Dermis microvascular lymphatic vessel endothelial cell (primary cell): ENCODE results near the gene CDC5L. TPM values are rescaled to one million over a fixed set of nuclear protein-coding genes. Genes with fewer than 3 reads are reported as not detected.
A peak's percentile ranks its signal among the peaks of the same experiment; 100 is the strongest.

Source experiments
- DNase-seq, 2 donors: peaks; one replicate each; pipeline versions ENCODE4 v3.0.0 to v3.0.0-alpha.2; 2010; ENCODE audit warnings: low read depth in 2 of 2
- total RNA-seq: library from RNA; depleted of rRNA; stranded (reverse); fragments of >200 nt; gene quantifications from 2 replicates; pipeline ENCODE4 v1.2.1, GENCODE V29; 2014

Gene CDC5L
- total RNA-seq, 1 donor from 2014 or later, result 15.4 TPM

DNA sequence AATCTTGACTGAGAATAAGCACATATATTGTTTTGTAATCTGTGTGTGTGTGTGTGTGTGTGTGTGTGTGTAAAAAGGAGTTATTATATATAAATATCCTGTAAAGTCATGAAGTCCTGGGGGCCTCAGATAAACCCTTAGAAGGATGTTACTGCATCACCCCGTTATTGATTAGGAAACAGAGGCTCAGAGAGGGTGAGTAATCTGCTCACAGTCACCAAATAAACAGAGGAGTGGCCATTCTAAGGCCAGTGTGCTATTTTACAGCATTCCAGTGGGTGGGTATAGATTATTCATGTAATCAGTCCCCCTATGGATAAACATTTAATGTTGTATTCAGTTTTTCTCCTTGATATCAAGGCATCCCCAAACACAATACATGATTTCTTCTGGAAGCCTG, 87.1 kb downstream of the CDC5L start:
- no peak for DNase-seq

DNA sequence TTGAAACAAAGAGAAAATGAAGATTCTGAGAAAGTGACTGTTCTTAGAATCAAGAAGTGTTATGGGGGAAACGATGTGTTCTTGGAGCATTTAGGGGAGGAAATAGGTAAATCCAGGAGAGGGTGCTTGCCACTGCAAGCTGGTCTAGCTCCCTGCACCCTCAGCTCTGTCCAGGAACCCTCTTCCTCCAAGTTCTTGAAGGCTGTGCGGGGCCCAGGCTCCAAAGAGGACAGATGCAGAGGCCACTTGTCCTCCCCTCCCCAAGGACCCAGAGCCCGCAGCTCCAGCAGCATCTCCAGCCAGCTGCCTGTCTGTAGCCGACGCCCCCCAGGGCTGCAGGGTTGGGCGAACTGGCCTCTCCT, 87.9 kb downstream of the CDC5L start:
- DNase-seq, result no peak

DNA sequence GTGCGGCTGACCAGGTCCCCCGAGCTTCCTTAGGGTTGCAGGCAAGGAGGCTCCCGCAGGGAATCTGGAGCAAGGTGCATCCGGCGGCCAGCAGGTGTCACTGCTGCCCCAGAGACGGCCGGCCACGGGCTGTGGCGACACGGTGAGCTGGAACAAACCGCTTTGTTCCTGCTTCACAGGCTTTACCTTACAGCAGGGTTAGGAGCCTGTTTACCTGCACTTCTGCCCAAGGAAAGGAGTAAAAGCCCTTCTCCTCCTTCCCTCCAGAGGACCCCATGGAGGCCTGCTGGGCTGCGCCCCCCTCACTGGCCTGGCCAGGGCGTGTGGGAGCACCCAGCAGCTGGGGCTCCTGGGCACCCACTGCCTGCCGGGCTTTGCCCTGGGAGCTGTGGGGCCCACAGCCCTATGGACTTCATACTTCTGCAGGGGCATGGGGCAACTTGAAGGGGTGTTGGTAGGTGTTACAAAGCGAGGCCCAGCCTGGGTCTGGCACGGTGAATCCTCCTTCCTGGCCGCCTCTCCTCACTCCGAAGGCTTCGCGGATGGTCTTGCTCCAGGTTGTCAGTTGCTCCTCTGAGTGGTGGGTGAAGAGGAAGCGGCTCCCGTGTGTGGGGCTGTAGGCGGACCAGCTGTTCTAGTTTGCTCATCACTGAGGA, 88.4 kb downstream of the CDC5L start:
- peak; percentile 27 to 67 for DNase-seq

DNA sequence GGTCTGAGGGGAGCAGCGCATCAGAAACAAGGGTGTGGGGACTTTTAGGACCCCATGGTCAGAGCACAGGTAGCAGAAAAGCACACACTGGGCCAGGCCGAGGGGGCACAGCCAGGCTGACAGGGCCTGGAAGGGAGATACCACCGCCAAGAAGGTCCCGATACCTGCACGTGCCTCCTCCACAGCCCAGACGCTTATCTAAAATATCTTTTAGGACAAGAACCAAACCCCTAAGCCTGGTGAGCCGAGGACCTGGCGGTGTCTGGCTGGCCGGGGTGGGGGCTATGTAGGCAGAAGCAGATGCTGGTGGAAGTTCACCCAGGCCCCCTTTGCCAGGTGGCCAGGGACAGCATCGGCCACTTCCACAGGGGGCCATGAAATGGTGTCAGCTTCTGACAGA, 89.3 kb downstream of the CDC5L start:
- DNase-seq, result no peak

DNA sequence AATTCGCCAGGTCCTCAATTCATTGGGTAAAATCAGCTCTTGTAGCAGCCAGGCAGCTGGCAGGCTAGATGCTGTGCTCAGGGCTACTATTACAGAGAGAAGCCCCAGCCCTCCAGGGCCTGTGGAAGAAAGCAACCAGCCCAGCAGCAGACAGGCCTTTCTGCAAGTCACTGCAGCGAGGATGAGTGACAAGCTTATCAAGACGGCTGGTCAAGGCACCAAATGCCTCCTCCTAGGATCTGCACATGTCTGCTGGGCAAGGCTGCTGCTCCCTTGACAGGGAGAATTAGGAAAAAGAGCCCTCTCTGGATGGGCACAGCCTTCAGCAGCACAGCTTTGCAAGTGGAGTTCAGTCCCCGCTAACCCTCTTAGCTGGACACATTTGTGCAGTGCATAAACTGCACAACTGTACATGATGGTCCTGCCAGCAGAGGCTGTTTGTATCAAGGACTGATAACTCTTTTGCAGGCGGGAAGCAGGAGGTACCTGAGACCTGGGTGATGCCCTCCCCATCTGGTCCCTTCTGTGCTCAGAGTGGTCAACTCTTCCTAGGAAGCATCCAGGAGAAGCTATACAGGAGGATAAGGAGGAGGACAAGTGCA, 89.9 kb downstream of the CDC5L start:
- no peak for DNase-seq

DNA sequence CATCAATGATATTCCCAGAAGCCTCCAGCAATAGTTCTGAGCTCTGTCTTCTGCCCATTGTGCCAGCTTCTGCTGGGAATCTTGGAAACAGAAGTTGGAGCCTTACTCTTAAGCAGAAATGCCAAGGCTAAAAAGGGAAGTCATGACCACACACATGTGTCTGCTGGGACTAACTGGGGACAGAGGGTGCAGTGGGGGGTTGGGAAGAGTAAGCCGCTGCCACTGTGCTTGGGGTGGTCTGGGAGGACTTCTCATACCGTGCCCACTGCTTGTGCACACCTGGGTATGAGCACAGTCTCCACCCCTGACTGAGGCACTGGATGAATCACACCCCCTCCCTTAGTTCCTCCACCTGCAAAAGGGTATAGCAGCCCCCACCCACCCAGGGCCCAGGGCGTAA, 90.7 kb downstream of the CDC5L start:
- no peak for DNase-seq

DNA sequence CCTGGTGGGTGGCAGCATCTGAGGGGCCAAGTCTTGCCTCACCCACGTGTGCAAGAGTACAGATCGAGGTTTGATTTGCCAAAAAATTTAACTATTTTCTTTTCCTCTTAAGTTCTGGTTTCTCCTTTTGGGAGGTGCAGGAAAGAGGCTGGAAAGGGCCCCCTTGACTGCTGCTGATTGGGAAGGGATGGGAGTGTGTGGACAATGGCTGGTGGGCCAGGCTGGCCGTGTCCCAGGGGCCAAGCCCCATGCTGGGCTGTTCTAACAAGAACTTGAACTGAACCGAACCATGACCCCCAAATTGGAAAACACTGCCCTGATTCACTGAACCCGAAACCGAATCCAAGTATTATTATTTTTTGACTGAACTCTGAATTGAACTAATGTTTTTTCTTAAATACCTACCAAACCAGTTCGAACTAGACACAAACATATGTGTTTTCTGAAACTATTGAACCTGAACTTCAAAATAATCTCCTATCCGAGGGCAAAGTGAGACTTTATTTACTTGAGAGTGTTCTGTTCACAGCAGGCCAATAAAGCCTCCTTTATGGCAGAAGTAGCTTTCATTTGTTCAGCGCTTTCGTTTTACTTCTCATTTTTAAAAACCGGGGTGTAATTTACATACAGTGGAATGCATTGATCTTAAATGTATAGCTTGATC, 91.2 kb downstream of the CDC5L start:
- DNase-seq, result no peak

DNA sequence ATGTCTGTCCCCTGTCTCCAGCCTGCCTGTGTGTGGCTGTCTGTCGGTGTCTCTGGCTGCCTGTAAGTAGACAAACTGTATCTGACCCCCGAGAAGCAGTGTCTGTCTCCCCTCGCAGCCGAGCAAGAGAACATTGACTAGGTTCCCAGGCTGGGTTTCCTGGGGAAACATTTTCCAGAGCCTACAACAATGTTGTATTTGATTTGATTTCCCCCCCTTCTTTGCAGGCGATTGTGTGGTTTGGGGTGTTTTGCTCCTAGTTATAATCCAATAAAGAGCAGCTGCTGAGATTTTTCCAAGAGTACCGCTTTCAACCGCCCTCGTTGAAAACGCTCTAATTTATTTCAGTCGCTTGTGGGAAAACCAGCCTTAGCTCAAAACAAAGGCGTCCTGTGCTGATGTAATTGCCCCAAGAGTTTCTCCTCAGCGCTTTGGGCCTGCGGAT, 92.6 kb downstream of the CDC5L start:
- no peak for DNase-seq

DNA sequence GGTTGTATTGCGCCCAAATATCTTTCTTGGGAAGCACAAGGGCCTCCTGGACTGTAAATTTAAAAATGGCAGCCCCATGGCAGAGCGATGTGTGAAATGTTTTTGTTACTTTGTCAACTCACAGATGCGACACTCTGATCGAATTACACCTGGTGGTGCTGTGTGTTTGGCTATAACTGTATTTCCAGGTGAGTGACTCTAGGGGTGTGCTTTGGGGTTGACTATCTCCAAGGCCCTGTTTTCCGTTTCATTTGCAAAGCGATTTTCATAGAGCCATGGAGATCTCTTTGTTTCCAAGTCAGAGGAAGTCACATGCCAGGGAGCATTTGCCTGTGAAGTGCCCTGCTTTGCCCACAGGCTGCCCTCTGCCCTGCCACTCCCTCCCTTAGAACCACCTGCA, 93.5 kb downstream of the CDC5L start:
- no peak for DNase-seq

DNA sequence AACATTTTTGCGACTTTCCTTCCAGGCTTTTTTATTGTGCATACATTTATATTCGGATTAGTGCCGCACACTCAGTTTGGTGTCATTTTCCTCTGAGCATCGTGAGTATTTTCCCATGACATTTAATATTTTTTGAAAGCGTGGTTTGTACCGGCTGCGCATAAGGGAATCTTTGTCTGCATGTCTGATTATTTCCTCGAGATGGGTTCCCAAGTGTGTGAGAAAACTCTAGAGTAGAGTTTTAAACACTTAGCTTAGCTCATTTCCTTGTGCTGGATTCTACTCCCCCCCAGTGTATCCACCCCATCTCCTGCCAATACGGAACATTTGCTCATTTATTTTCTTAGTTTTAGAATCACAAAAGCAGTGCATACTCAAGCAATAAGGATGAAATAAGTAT, 94.3 kb downstream of the CDC5L start:
- DNase-seq, result no peak

DNA sequence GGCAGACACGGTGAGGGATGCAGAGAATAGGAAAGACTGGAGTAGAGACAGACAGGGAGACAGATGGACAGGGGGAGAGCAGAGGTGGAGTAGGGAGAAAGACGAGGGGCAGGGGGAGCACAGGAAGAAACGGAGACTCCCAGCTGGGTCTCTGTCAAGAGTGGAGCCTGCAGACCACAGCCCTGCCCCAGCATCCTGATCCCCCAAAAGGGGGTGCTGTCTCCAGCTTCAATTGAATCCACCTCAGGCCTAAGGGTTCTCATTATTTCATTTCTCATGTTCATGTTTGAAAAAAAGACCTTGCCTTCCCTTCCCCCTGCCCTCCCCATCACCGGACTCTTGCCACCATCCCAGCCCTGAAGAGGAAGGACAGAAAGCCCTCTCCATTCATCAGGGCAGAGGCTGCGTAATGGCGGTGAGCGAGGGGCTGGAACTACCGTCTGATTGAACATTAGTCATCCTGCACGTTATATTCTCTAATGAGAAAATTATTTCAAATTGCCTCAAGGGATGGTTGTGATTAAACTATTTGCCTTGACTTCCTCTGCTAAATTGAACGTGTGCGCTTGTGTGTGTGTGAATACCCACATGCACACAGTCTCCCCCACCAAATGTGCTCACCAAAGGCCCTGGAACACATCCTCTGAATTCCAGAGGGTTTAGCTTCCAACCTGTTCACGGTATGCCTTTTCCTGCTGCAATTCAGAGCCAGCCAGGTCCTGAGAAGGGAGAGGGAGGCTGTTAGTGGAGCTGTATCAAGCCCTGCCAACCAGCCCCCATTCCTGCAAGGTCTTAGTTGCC, 98.3 kb downstream of the CDC5L start:
- DNase-seq, result no peak

DNA sequence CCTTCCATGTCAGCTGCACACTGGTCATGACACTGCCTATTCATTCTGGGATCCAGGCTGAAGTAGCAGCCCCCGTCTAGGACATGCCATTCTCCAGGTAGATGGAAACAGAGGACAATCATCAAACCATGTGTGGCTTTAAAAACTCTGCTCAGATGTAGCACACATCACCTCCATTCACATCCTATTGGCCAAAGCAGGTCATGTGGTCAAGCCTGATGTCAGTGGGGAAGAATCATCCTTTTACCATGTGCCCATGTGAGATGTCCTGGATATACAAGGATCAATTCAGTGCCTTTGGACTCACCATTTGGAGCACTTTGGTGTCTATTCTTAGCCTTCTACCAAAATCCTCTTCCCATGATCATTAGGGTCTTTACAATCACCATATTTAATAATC, 99.5 kb downstream of the CDC5L start:
- no peak for DNase-seq

DNA sequence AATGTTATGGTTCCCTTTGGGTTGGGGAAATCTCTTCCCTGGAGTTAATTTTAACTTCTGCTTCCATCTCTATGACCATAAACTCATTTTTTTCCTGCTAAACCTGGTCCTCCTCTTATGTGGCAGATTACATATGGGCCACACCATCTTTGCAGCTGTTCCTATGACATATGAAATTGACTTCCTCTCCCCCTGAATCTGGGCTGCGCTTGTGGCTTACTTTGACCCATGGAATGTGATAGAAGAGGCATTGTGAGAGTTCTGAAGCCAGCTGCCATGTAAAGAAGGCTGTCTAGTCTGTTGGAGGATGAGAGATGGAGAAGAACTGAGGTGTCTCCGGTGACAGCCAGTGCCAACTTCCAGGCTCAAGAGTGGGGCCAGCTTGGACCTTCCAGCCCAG, 100.1 kb downstream of the CDC5L start:
- DNase-seq, result no peak

DNA sequence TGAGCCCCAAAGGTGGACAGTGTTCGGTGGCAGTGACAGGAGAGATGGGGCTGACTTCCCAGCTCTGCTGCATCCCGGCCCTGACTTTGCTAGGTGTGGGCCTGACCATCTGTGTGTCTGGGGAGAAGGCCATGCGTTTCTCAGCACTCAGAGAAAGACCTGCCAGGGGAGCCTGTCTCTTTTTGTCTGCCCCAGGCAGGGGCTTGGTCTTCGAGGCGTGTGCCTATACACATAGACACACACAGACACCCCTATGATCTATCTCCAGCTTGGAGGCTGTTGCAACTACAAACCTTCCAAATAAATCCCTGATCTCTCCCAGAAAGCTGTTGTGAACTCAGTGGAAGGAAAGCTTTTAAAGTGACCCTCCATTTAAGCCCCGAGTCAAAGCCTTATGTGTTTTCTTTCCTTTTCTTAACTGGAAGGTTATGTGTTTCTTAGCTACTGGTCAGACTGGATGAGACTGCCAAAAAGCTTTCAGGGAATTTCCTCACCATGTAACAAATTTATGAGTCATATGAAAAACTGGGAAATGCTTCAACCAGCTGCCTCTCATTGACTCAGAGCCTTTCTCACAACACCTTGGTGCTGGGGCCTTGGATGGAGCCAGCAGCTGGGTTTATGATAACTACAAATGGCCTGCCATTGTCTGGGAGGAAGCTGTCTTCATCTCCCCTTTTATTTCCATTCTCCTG, 102.6 kb downstream of the CDC5L start:
- DNase-seq, result peak; percentile 12 to 96

DNA sequence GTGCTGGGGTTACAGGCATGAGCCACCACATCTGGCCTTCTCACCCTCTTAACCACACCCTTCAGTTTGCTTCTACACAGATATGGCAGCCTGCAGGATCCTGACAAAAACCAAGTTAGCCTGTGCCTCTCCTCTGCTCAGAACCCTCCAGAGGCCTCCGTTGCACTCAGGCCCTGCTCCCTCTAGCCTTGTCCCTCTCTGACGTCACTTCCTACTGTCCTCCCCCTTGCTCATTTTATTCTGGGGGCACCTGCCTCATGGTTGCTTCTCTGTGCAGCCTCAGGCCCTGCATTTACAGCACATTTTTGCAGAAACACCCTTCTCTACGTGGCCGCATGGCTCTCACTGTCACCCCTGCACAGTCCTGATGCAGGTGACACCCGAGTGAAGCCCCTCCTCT, 105.6 kb downstream of the CDC5L start:
- DNase-seq, result no peak

DNA sequence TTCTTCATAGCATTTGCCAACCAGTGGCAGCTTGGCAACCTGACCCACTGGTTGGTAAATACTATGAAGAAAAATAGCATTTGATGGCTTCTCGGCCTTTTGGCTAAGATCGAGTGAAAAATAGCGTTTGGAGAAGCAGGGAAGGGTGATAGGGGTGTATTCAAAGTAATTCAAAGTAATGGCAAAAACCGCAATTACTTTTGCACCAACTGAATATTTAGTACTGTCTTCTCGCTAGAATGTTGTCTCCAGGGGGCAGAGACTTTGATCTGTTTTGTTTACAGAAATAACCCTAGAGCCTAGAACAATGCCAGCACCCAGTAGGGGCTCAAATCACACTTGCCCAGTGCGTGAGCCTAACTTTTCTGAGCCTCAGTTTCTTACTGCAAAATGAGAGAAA, 106.1 kb downstream of the CDC5L start:
- DNase-seq, result no peak

DNA sequence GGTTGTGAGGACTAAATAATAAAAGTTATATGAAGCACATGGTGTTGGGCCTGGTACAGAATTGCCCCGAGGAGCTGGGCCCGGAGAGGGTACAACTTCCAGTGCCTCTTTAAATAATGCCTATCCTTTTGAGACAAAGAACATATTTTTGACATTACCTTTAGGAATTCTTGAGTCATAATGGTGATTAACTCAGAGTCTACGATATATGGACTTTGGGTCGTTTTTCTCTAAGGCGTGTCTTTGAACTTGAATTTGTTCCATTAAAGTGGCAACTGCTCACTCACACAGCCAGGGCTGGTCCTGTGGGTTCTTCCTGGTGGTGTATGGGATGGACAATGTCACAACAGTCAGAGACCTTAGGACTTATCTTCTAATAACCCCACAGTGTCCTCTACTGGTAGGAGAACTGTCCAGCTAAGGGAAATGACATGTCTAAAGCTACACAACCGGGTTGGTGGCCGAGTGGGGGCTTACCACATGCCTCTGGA, 106.5 kb downstream of the CDC5L start:
- DNase-seq, result peak in 1 of 2 donors; percentile 53

DNA sequence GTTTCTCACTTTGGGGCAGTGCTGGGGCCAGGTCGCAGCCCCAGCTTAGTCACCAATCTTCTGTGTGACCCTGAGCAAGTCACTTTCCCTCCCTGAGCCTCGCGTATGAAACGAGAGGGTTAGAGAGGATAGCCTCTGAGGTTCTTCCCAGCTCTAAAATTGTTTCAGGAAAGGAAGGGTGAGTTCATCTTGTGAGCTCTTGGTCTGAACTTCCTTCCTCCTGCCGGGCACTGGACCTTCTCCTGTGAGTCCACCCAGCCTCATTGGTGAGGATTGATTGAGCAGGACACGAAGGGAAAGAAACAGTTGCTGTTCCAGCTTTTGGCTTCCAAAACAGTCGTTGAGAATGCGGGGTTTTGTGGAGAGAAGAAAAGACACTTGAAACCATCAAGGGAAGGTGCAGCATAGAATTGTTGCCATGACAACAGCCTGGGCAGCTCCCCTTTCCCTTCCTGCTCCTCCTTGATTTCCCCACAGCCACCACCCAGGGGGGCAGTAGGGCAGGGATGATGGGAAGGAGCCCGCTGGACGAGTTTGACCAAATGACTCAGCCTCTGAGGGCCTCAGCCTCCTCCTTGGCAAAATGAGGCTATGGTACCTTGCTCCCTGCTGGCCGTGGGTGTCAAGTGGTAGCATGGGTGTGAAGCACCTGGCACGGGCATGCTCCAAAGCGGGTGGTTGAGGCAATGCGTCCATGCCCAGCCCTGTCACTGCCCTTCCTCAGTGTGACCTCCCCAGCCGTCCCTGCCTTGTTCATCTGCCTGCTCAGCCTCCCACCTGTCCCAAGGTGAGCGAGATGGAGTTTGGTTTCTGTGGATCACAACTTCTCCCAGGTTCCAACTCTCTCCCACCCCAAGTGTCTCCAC, 107.8 kb downstream of the CDC5L start:
- peak in 1 of 2 donors; percentile 16 for DNase-seq

DNA sequence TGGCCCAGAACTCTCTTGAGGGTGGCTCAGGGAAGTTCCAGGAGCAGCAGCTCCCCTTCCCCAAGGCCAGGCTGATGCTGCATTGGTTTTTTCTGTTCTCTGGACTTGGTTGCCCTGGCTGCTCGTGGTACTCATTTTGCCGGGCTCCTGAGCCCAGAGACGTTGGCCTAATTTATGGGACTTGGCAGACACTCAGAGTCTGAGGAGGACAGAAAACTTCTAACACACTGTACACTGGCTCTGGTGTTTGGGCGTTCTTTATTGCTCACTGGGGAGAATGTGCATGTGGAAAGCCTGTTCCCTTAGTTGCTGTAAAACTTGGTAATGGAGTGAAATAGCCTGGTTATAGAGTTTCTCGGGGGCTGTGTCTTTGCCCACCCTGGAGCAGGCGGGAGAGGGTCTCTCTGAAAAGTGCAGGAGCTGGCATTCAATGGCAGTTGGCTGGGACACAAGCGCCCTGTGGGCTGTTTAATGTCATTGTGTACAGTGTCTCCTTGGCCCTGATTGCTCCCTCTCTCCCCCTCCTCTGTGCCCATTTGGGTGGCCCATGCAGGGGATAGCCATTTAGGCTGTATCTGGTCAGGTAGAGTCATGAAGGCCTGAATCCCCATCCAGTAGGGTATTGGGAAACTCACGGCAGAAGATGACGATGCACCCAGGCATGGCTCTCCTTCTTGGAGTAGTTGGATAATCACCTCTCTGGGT, 109.3 kb downstream of the CDC5L start:
- DNase-seq, result no peak

DNA sequence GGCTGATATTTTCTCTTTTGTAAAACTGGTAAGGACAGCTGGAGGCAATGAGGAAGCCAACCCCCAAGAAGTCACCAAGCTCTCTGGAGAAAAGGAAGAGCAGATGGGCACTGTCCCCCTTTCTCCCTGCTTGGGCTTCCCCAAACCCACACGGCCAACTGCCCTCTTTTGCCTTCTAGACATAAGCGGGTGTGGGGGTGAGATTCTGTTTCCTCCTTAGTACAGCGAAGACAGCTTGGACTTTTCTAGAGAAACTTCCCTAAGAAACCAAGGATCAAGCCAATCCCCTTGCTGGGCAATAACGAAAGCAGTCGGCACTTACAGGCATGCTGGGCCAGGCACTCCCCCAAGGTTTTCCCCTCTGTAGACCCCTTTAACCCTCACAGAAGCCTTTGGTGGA, 110.3 kb downstream of the CDC5L start:
- no peak for DNase-seq
